ENCODE measurements around the gene DCP1B. TPM values are rescaled to one million over a fixed set of nuclear protein-coding genes. Genes with fewer than 3 reads are reported as not detected.

Gene DCP1B
- total and polyA plus RNA-seq, 2 donors (not counting 1 experiment from before 2014, with no cell fraction given), result 12.3 to 18.0 TPM

- Histone ChIP-seq H3K27ac (ENCODE audit: low read length in 2 of 2) (no peak overlapping the region), H3K36me3 (replicated peaks in 1 of 2; ENCODE audit: control extremely low read depth in 1 of 2, control insufficient read depth in 1 of 2, extremely low read depth in 1 of 2, insufficient read depth in 2 of 2, low read length in 1 of 2) (no peaks in the 10 kb centered on the region), H3K27me3 (replicated peaks in 1 of 4; ENCODE audit: control extremely low read depth in 1 of 4, control insufficient read depth in 3 of 4, insufficient read depth in 4 of 4, low read length in 3 of 4) (peaks cover 0 to 7% (median 2%) of the 10 kb centered on the region in 4 experiments), H4K20me1 (ENCODE audit: control insufficient read depth, insufficient read depth, low read length, poor library complexity, severe bottlenecking) (no peaks in the 10 kb centered on the region), H3K9me3 (ENCODE audit: control extremely low read depth in 1 of 3, control insufficient read depth in 2 of 3, insufficient read depth in 1 of 3, low read length in 2 of 3) (peaks cover 0 to 8% (median 0%) of the 10 kb centered on the region in 3 donors), H3K4me2 (replicated peaks; ENCODE audit: low read depth, low read length, poor library complexity, severe bottlenecking) (no peak overlapping the region), H3K79me2 (ENCODE audit: control insufficient read depth, insufficient read depth, low read length) (peaks cover 12% of the 10 kb centered on the region), H3K4me1 (ENCODE audit: control insufficient read depth in 2 of 2, insufficient read depth in 2 of 2, low read length in 2 of 2) (peaks cover 15 to 18% of the 10 kb centered on the region in 2 donors), H2AFZ (ENCODE audit: insufficient read depth, low read depth, low read length, poor library complexity, severe bottlenecking) (no peak overlapping the region), H3K4me3 (ENCODE audit: control extremely low read depth in 1 of 5, extremely low read depth in 1 of 5, insufficient read depth in 1 of 5, low read depth in 2 of 5, low read length in 4 of 5) (no peak overlapping the region), H3K9ac (ENCODE audit: low read length) (no peak overlapping the region)
- WGBS (ENCODE audit: insufficient coverage), result 97% methylated on average over 10 of the region's 12 CpGs
- Mint-ChIP-seq H3K4me1 (peaks cover 19% of the 10 kb centered on the region), H3K9me3 (ENCODE audit: insufficient read depth) (no peaks in the 10 kb centered on the region), H3K27me3 (peaks cover 29% of the 10 kb centered on the region), H3K27ac (no peak overlapping the region), H3K4me3 (no peak overlapping the region)
- TF ChIP-seq EZH2 (IDR thresholded peaks at IDR 0.05; ENCODE audit: borderline replicate concordance, insufficient read depth, low read depth, low read length, poor library complexity, severe bottlenecking) (no peak), CTCF (IDR thresholded peaks at IDR 0.05) (no peak)
- intact Hi-C loops (cut with micrococcal nuclease), result no loop called here
- DNase-seq, result no peak
- POLR2A ChIA-PET, result no interaction called here
- CTCF ChIA-PET, result interaction anchor here (0.8 to 1.4 kb wide), 2 partner anchors 26 to 123 kb away, joined by 3 to 5 read pairs; no protein-coding TSS in a partner anchor
- ATAC-seq (ENCODE audit: low read depth), result no peak
These were observed 90.7 kb downstream of the DCP1B start for GRCh38 chr12:1913377-1914113.
